Hepatocyte (in vitro differentiated cells): ENCODE results near the gene CLCN1.

Experiments used
- CTCF ChIP-seq: fragments of 200-600 bp; sonication (generic); IDR thresholded peaks from 2 replicates; pipeline ENCODE4 v1.5.1; 2016; ENCODE audit warnings: antibody characterized with exemption, mild to moderate bottlenecking; ENCODE audit not compliant: poor library complexity
- EZH2 ChIP-seq: fragments of 200-600 bp; sonication (generic); IDR thresholded peaks from 2 replicates; pipeline ENCODE4 v1.6.1; 2016; ENCODE audit warnings: antibody characterized with exemption, mild to moderate bottlenecking, borderline replicate concordance
- EZH2phosphoT487 ChIP-seq: fragments of 200-600 bp; sonication (generic); IDR thresholded peaks from one replicate; pipeline ENCODE4 v1.6.1; 2018; ENCODE audit warnings: antibody characterized with exemption, mild to moderate bottlenecking, low read depth, moderate library complexity; ENCODE audit not compliant: unreplicated experiment, severe bottlenecking

GRCh38 chr7:143283381-143283780 lies 32.5 kb upstream of the CLCN1 start:
- no peak for TF ChIP-seq CTCF
- no peak for TF ChIP-seq EZH2
- no peak for TF ChIP-seq EZH2phosphoT487
